ENCODE measurements around the gene SERPINE3.

SERPINE3 gene

DNA sequence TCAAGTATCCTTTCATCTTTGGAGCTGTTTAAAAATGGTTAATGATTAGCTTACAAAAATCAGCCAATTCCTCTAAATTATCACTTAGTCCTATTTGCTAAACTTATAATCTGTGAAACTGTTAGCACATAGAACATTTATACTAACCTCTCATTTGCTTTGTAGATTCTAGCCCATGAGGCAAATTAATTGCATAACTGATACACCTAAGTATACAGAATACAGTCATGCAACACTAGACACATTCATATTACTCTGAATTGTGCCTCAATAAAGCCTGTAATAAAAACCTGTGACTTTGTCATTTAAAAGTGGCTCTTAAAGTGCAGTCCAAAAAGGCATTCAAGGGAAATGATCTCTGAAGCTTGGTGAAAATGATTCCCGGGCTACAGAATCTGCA lies 21.0 kb downstream of the SERPINE3 start:
- DNase-seq (ENCODE audit: low read depth in 1 of 2, low spot score in 1 of 2), result no peak

DNA sequence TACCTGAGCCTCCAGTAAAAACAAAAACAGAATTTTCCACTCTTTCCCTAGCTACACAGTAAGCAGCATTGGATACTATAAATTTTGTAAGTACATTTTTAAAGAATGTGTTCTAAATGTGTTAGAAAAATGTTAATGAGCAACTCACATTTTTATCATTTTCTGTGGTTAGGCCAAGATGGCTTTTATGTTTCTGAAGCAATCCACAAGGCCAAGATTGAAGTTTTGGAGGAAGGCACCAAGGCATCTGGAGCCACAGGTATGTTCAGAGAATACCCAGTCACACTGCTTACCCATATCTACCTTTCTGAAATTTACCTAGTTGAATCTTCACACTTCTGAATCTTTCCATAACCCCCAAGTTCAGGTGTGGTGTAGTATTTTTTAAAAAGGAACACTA lies 21.6 kb downstream of the SERPINE3 start:
- DNase-seq (ENCODE audit: low read depth in 1 of 2, low spot score in 1 of 2), result no peak

DNA sequence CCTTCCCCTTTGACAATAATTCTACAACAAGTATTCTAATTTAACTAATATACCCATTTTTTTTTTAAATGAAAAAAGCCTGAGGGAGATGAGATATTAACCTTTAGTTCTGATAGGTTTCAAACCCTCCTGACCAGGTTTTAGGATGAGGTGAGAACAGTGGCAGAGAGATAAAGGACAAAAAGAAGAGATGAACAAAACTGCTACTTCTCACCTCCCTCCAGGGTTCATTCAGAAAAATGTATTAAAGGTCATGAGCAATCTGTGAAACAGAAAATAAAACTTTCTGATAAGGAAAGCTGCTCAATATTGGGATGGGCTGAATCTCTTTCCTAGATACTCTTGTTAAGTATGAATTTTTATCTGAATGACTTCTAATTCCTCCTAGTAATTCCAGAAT lies 24.1 kb downstream of the SERPINE3 start:
- no peak for DNase-seq (ENCODE audit: low read depth in 1 of 2, low spot score in 1 of 2)

DNA sequence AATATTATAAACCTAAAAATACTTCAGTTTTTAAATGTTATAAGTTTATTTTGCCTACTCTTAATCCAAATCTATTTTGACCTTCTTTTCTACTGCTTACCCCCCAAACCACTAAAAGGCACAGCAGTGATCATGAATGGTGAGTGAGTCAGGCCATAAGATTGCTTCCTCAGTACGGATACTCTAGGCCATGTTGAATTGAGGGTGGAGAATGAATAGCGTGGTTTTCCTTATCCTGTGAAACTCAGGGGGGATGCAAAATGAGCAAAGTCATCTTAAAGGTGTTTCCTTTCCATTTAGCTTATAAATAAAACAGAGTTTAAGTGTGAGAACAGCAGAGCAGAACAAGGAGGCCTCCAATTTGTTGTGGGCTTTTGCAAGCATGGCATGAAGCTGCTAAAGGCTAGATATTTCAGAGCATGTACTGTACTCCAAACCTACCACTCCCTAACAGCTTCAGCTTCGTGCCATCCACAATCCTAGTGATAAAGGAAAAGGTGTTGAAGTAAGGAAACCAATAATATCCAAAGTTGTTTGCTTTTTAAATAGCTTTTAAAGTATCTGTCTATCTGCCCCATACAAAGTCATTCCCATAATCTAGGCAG lies 25.0 kb downstream of the SERPINE3 start:
- DNase-seq (ENCODE audit: low read depth in 1 of 2, low spot score in 1 of 2), result no peak

DNA sequence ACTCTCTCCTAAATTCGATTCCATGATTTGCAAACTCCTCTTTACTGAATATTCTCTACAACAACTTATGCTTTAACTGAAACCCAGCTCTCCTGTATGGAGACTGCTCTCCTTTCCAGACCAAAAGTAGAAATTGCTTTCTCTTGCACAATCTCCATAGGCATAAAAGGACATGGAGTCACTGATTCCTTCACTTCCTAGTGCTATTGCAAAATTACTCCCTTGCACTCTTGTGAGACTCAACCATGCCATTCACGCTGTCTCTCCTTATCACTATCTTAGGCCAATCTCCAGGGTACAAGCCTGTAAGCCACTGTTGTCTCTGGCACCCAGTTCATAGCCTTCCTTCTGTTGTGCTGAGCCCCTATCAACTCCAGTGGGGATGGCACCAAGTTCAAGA lies 30.6 kb downstream of the SERPINE3 start:
- DNase-seq (ENCODE audit: low read depth in 1 of 2, low spot score in 1 of 2), result no peak

DNA sequence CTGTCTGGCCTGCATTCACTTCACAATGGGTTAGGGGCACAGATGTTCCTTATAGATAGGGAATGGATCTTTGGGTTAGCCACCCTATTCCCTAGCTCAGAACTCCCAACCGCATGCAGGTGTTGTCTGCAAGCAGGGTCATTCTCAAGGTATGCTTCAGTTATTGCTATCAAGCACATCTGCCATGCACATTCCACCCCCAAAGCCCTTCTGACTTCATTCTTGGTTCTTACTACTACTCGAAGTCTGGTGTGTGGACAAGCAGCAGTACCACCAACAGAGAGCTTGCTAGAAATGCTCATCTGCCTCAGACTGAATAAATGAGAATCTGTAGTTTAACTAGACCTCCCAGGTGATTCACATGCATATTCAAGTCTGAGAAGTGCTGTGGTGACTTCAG lies 31.3 kb downstream of the SERPINE3 start:
- DNase-seq (ENCODE audit: low read depth in 1 of 2, low spot score in 1 of 2), result no peak

DNA sequence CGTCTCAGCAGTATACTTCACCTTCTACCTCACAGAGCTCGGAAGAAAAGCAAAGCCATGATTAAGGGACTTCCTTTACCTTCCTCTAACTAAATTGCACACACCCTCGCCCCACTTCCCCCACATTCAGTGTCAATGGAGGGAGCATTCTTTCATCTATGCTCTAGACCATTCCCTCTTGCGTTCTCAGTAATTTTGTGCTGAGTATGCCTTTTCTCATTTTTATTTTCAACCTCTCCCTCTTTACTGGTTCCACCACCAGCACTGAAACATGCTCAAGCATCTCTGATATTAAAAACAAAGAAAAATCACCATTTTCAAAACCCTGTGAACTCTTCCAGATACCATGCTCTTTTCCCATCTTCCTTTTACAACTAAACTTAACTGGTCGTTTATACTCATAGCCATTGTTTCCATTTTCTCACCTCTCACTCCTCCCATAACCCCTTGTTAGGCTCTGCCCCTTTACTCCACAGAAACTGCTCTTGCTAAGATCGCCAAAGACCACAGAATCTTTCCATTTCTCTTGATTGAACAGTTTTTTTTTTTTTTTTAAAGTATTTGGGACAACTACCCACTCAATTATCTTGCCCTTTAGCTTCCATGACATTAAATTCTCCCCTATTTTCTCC lies 32.4 kb downstream of the SERPINE3 start:
- DNase-seq (ENCODE audit: low read depth in 1 of 2, low spot score in 1 of 2), result no peak

DNA sequence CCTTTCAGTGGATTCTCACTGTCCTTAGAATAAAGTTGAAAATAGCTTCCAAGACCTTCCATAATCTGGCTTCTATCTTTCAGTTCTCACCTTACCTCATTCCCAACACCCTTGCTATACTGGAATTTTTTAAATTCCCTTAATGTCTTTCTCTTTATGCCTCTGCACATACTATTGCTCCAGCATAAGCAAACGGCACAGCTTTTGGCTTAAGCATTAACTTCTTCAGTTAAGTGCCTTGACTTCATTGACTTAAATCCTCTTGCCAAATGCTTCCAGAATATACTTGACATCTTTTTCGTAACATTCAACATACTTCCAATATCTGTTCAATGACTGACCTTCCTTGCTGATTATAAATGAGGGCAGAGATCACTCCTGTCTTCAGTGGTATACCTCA lies 34.0 kb downstream of the SERPINE3 start:
- DNase-seq (ENCODE audit: low read depth in 1 of 2, low spot score in 1 of 2), result no peak

DNA sequence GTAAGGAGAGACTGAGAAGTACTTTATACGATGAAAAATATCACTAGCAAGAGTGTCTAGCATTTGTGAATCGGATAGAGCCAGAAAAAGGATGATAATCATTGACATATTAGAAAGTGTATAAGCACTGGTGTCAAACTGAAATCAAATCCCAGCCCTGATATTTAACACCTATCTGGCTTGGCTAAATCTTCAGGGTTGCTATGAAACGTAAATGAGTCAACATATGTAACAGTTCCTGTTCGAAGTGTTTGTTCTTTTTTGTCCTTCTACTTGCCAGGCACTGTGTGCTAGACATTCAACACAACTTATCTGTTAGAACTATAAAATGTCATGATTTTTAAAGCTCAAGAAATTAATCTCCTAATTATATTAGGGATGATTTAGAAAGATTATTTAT lies 40.8 kb downstream of the SERPINE3 start:
- DNase-seq (ENCODE audit: low read depth in 1 of 2, low spot score in 1 of 2), result no peak

DNA sequence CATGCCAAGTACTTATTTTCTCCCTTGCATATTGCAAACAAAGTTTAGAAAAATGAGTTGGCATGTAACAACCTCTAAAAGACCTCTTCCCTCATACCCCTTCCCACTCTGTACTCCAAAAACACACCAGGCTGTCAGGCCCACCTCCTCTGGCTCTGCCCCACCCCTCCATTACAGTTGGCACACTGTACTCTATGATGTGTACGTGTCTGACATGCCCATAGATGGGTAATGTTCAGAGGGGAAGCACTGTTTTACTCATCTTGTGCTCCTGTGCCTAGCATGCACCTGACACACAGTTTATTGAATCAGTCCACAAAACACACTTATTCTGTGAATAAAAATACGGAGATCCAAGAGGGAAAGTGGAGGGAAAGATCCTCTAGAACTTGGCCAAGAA lies 45.6 kb downstream of the SERPINE3 start:
- no peak for DNase-seq (ENCODE audit: low read depth in 1 of 2, low spot score in 1 of 2)

DNA sequence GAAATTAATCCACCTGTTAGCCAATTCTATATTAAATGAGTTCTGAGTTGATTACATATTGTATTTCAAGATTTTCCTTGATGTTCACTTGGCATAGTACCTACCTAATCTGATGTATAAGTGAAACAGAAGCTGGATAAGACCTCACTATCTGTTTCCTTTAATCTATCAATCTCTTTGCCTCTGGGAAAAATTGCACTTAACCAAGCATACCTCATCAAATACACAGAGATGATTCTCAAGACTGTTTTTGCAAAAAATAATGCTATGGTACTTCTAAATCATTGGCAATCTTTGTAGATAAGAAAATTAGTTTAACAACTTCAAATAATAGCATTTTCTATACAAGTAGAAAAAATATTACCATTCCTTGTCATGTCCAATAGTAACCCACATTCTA lies 55.2 kb downstream of the SERPINE3 start:
- no peak for DNase-seq (ENCODE audit: low read depth in 1 of 2, low spot score in 1 of 2)

DNA sequence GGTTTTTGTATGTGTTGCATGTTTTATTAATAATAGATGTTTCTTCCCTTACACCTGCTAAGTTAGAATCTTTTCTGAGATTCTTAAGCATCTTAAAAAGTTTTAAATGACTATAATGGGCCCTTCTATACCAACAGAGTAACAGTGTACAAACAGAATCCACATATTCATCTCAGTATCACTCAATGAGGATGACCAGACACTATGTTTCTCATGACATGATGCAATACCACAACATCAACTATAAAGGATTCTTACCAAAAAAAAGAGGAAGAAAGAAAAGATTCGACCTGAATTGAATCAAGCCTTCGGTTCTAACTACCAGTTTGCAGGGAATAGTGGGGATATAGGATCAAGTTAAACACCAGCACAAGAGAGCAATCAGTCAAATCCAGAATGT lies 56.9 kb downstream of the SERPINE3 start:
- no peak for DNase-seq (ENCODE audit: low read depth in 1 of 2, low spot score in 1 of 2)

DNA sequence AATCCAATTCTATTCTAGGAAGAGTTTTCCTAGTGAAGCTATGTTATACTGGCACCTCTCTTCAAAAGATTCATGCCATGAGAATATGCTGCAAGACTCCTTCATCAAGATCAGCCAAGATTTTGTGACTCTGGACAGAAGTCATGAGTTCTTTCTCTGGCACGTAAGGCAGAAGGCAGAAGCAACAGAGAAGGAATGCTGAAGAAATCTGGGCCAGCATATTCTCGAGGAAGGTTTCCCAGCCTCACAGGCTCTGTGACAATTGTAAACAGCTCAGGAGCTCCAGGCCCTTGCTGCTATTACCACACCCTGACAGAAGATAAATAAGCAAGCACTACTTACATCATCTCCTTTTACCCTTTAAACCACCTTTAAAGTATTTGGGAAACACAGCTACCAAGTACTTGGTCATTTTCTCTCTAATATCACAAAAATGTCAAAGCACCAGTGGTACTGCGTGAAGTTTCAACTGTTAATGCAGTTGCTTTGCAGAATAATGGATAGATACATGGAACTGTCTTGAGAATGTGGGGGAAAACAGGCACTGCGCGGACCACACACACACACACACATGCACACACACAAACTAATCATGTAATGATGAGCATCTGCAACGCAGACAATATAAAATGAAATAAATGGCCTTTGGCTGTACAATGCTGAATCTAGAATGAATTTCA lies 57.9 kb downstream of the SERPINE3 start:
- DNase-seq (ENCODE audit: low read depth in 1 of 2, low spot score in 1 of 2), result no peak

DNA sequence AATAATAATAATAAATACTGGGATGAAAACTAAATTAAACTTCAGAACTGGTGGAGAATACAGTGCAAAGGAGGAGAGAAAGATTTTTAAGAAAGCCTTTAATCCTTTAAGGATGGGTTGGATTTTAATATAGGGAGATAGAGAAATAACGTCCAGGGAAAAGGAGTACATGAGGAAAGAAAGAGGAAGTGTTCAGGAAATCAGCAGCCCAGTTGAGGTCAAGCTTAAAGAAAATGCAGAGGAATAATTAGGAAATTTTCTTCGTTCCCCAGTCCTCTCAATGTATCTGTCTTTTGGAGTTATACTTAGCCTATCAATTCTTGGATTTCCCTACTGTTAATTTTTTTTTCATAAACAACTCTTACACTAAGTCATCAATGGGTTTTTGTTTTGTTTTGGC lies 65.7 kb downstream of the SERPINE3 start:
- DNase-seq (ENCODE audit: low read depth in 1 of 2, low spot score in 1 of 2), result no peak

DNA sequence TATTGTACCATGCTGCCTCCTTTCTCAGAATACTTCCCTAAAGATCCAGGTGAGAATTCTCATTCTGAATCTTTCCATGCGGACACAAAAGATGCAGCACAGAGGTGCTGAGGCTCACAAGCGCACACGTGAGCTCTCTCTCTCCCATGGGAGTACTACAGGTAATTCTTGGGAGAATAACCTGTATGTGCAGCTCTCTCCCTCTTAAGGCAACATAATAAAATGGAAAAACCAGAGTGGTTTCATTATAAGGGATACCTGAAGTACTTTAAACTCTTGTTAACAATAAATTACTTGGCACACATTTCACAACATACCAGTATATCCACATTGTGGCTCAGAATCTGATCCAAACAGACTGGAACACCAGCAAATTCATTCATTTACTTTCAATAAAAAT lies 72.9 kb downstream of the SERPINE3 start:
- no peak for DNase-seq (ENCODE audit: low read depth in 1 of 2, low spot score in 1 of 2)

Measured in activated T-helper 1 cell treated with anti-CD3 and anti-CD28 coated beads, Interleukin-2, amount 50 U/mL, for 16 hours (primary cell).